HG03097 (cell line): ENCODE data around the gene PSMC5.
"Not testable (repeated sequence)": the region's sequence is repeated elsewhere in the genome, so short reads cannot be mapped to it uniquely, and the experiment has no call there.

Experiments
- ATAC-seq: cut with Tn5 transposase; IDR thresholded peaks from one replicate; pipeline ENCODE4 v1.9.1; 2021; ENCODE audit not compliant: unreplicated experiment, low FRiP score

The PSMC5 gene

GRCh38 chr17:63866625-63867024 is 39.4 kb downstream of the PSMC5 start:
- ATAC-seq: not testable (repeated sequence)

- ATAC-seq: not testable (repeated sequence)
Measured at GRCh38 chr17:63869491-63870291, 42.5 kb downstream of the PSMC5 start.

GRCh38 chr17:63870292-63870665 is 43.0 kb downstream of the PSMC5 start:
- not testable (repeated sequence) for ATAC-seq

GRCh38 chr17:63871646-63872365 is 44.6 kb downstream of the PSMC5 start:
- not testable (repeated sequence) for ATAC-seq

- not testable (repeated sequence) for ATAC-seq
Measured at GRCh38 chr17:63873577-63873976, 46.3 kb downstream of the PSMC5 start, which contains the start of gene CSH2. Gene CSH2, minus strand, starts transcription at chr17:63873677. Its CDS starts 63 bp downstream, at chr17:63873614.

- ATAC-seq: not testable (repeated sequence)
Measured at GRCh38 chr17:63874061-63874626, 46.9 kb downstream of the PSMC5 start.

GRCh38 chr17:63874693-63875092 is 47.5 kb downstream of the PSMC5 start:
- ATAC-seq: not testable (repeated sequence)

- not testable (repeated sequence) for ATAC-seq
Measured at GRCh38 chr17:63878413-63878812, 51.2 kb downstream of the PSMC5 start.

GRCh38 chr17:63880706-63881105 is 53.5 kb downstream of the PSMC5 start:
- ATAC-seq: no peak

- ATAC-seq: not testable (repeated sequence)
Measured at GRCh38 chr17:63881337-63881736, 54.1 kb downstream of the PSMC5 start.
